Lower leg skin (tissue), 3 donors: ENCODE data around the gene WEE2.

ENCODE experiments used
- CTCF ChIP-seq, 3 donors: fragments of 450-650 bp; IDR thresholded peaks; one replicate each; pipeline ENCODE4 v1.5.1; 2016; ENCODE audit warnings: antibody characterized with exemption in 3 of 3, mild to moderate bottlenecking in 3 of 3, moderate library complexity in 2 of 3
- POLR2A ChIP-seq, 2 donors: fragments of 450-650 bp; IDR thresholded peaks; one replicate each; pipeline ENCODE4 v1.6.1; 2016 to 2017; ENCODE audit warnings: antibody characterized with exemption in 2 of 2, mild to moderate bottlenecking in 1 of 2, moderate library complexity in 1 of 2

GRCh38 chr7:141704112-141704511 is 4.0 kb upstream of the WEE2 start:
- TF ChIP-seq CTCF (IDR thresholded peaks at IDR 0.05) (no peak), POLR2A (IDR thresholded peaks at IDR 0.05) (no peak)
